Activated T-cell treated with anti-CD3 and anti-CD28 coated beads, Interleukin-2, amount 50 U/mL, for 4 hours (primary cell): ENCODE data around the gene NDUFB2. TPM values are rescaled to one million over a fixed set of nuclear protein-coding genes. Genes with fewer than 3 reads are reported as not detected.
A peak's percentile ranks its signal among the peaks of the same experiment; 100 is the strongest.
"Not testable (repeated sequence)": the region's sequence is repeated elsewhere in the genome, so short reads cannot be mapped to it uniquely, and the experiment has no call there.

Source experiments
- ATAC-seq, 2 donors: fragments of 200-7000 bp; cut with Tn5 transposase; one replicate each; pipeline ENCODE4 v1.10.0; 2021
- DNase-seq: peaks from one replicate; pipeline ENCODE4 v3.0.0-alpha.2; 2020
- H3K27me3 Mint-ChIP-seq: one replicate; pipeline ENCODE4 v1.8.0; 2021; ENCODE audit warnings: low read depth, mixed read lengths
- H3K36me3 Mint-ChIP-seq: one replicate; pipeline ENCODE4 v1.8.0; 2022; ENCODE audit warnings: mixed read lengths; ENCODE audit not compliant: insufficient read depth
- H3K4me1 Mint-ChIP-seq: one replicate; pipeline ENCODE4 v1.8.0; 2021; ENCODE audit warnings: low read depth, mixed read lengths
- H3K4me3 Mint-ChIP-seq: one replicate; pipeline ENCODE4 v1.8.0; 2021; ENCODE audit warnings: mild to moderate bottlenecking, moderate library complexity, mixed read lengths
- H3K9me3 Mint-ChIP-seq: one replicate; pipeline ENCODE4 v1.8.0; 2021; ENCODE audit warnings: mixed read lengths
- total RNA-seq, 3 donors: library from RNA; stranded (reverse); gene quantifications; one replicate each; pipeline ENCODE4 v1.2.1, GENCODE V29; 2021

Gene NDUFB2
- total RNA-seq, 3 donors from 2014 or later: 192 to 205 (median 201) TPM

DNA sequence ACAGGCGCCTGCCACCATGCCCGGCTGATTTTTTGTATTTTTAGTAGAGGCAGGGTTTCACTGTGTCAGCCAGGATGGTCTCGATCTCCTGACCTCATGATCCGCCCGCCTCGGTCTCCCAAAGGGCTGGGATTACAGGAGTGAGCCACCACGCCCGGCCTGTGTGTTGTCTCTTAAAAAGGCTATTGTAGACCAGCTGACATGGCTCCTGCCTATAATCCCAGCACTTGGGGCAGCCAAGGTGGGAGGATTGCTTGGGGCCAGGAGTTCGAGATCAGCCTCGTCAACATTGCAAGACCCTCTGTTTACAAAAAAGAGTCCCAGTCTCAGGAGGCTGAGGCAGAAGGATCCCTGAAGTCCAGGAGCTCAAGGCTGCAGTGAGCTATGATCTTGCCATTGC lies 2.7 kb upstream of the NDUFB2 start:
- H3K27me3 Mint-ChIP-seq, DNase-seq, ATAC-seq, H3K9me3 Mint-ChIP-seq, H3K4me3 Mint-ChIP-seq: not testable (repeated sequence)
- Mint-ChIP-seq H3K36me3 (peaks cover 17% of the 10 kb centered on the region), H3K4me1 (peaks cover 25% of the 10 kb centered on the region)

DNA sequence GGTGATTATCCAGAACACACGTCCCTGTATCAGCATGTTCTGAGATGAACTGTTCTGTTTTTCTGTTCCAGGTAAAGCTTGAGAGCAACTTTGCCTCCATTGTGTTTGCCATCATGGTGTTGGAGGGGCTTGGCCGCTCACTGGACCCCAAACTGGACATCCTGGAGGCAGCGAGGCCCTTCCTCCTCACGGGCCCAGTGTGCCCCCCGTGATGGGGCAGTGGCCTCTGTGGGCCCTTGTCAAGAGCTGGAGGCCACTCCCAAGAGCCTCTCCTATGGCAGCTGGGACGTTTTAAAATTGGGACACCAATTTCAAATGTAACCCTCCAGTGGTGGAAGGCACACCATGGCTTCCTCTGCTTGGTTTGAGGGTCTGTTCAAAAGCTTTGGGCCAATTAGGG lies 1.9 kb upstream of the NDUFB2 start:
- no peak for ATAC-seq
- no peak for DNase-seq
- H3K27me3 Mint-ChIP-seq: no peaks in the 10 kb centered on the region
- H3K36me3 Mint-ChIP-seq: peaks cover 18% of the 10 kb centered on the region
- no peak overlapping the region for H3K4me3 Mint-ChIP-seq
- H3K9me3 Mint-ChIP-seq: no peaks in the 10 kb centered on the region
- H3K4me1 Mint-ChIP-seq: peaks cover 30% of the 10 kb centered on the region

DNA sequence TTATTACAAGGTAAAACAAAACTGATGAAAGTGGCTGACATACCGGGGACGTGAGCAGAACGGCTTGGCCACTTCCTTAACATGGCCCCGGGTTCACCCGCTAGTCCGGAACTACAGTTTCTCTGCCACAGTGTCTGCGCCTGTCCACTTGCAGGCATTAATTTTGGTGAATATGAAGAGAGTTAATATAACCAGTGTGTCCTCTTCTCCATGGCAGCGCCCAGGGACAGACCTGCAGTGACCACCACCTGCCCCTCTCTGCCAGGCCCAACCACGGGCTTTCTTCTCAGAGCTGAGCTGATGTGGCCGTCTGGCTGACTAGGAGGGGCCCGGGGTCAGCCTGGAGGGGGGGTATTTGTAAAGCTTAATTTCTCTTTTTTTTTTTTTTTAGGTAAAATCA lies 1.1 kb upstream of the NDUFB2 start:
- no peak overlapping the region for H3K4me3 Mint-ChIP-seq
- ATAC-seq: no peak
- H3K4me1 Mint-ChIP-seq: peaks cover 33% of the 10 kb centered on the region
- no peaks in the 10 kb centered on the region for H3K9me3 Mint-ChIP-seq
- H3K36me3 Mint-ChIP-seq: peaks cover 20% of the 10 kb centered on the region
- DNase-seq: no peak
- no peaks in the 10 kb centered on the region for H3K27me3 Mint-ChIP-seq

DNA sequence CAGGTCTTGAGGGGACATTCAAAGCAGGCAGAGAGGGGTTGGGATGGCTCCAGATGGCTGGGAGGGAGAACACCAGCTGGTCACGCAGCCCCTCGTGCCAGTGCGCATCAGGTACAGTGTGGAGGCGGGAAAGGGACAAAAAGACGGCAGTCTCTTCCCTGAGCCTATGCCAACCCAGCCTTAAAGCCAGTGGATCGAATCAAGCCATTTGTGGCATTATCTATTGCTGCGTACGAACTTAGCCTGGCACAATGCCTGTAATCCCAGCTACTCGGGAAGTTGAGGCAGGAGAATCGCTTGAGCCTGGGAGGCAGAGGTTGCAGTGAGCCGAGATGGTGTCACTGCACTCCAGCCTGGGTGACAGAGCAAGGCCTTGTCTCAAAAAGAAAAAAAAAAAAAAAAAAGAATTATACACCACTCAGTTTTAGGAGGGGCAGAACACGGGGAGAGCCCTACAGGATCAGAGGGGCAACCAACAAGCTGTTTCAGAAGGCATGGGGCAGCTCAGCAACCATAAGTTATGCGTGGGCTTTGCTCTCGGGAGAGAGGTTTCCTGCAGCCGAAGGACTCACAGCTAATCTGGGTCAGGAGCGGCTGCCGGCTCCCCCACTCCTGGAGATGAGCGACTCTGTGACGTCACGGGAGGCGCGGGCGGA lies 356 bp upstream of the NDUFB2 start:
- ATAC-seq (no peak), DNase-seq (peak; percentile 94)
- H3K4me3 Mint-ChIP-seq: peak overlapping the region; percentile 97
- no peaks in the 10 kb centered on the region for H3K27me3 Mint-ChIP-seq
- H3K9me3 Mint-ChIP-seq: no peaks in the 10 kb centered on the region
- peaks cover 16% of the 10 kb centered on the region for H3K36me3 Mint-ChIP-seq
- H3K4me1 Mint-ChIP-seq: peaks cover 33% of the 10 kb centered on the region

GRCh38 chr7:140697447-140698143 lies 1.1 kb downstream of the NDUFB2 start:
- H3K4me3 Mint-ChIP-seq: peak overlapping the region; percentile 97
- H3K4me1 Mint-ChIP-seq: peaks cover 34% of the 10 kb centered on the region
- no peak for DNase-seq
- peaks cover 9% of the 10 kb centered on the region for H3K36me3 Mint-ChIP-seq
- no peaks in the 10 kb centered on the region for H3K27me3 Mint-ChIP-seq
- ATAC-seq: no peak
- no peaks in the 10 kb centered on the region for H3K9me3 Mint-ChIP-seq

GRCh38 chr7:140698477-140698876 lies 2.0 kb downstream of the NDUFB2 start:
- peaks cover 12% of the 10 kb centered on the region for H3K36me3 Mint-ChIP-seq
- ATAC-seq: no peak
- H3K9me3 Mint-ChIP-seq: no peaks in the 10 kb centered on the region
- H3K27me3 Mint-ChIP-seq: no peaks in the 10 kb centered on the region
- peaks cover 34% of the 10 kb centered on the region for H3K4me1 Mint-ChIP-seq
- peak overlapping the region; percentile 97 for H3K4me3 Mint-ChIP-seq
- DNase-seq: no peak

DNA sequence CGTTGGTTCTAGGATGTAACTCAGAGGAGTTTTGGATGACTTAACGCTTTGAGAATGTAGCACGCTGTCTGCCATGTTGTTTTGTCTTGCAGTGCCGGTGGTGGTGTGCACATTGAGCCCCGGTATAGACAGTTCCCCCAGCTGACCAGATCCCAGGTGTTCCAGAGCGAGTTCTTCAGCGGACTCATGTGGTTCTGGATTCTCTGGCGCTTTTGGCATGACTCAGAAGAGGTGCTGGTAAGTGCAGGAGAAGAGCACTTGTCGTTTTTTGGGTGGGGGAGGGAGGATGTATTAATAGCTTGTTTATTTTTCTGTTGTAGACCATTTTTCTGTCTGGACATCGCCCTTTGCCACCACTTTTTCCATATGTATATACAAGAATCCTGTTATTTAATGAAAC lies 6.3 kb downstream of the NDUFB2 start:
- no peak for ATAC-seq
- no peak overlapping the region for H3K4me3 Mint-ChIP-seq
- no peaks in the 10 kb centered on the region for H3K27me3 Mint-ChIP-seq
- H3K9me3 Mint-ChIP-seq: no peaks in the 10 kb centered on the region
- H3K4me1 Mint-ChIP-seq: peaks cover 20% of the 10 kb centered on the region
- DNase-seq: no peak
- H3K36me3 Mint-ChIP-seq: peaks cover 25% of the 10 kb centered on the region

- H3K9me3 Mint-ChIP-seq: no peaks in the 10 kb centered on the region
- H3K4me3 Mint-ChIP-seq: no peak overlapping the region
- ATAC-seq: no peak
Measured at GRCh38 chr7:140704205-140704604, 7.7 kb downstream of the NDUFB2 start.

GRCh38 chr7:140707132-140707531 lies 10.6 kb downstream of the NDUFB2 start:
- Mint-ChIP-seq H3K4me3 (no peak overlapping the region), H3K4me1 (peaks cover 4% of the 10 kb centered on the region)

More at GRCh38 chr7:140704205-140704604, 7.7 kb downstream of the NDUFB2 start:
- Mint-ChIP-seq H3K4me1 (peaks cover 10% of the 10 kb centered on the region), H3K36me3 (peaks cover 21% of the 10 kb centered on the region), H3K27me3 (no peaks in the 10 kb centered on the region)
- DNase-seq: no peak

GRCh38 chr7:140708764-140709163 lies 12.3 kb downstream of the NDUFB2 start:
- H3K27me3 Mint-ChIP-seq, H3K4me3 Mint-ChIP-seq, DNase-seq, ATAC-seq, H3K4me1 Mint-ChIP-seq, H3K9me3 Mint-ChIP-seq: not testable (repeated sequence)
- peaks cover 29% of the 10 kb centered on the region for H3K36me3 Mint-ChIP-seq

More at GRCh38 chr7:140707132-140707531, 10.6 kb downstream of the NDUFB2 start:
- ATAC-seq (no peak), DNase-seq (no peak)
- Mint-ChIP-seq H3K36me3 (peaks cover 26% of the 10 kb centered on the region), H3K27me3 (no peaks in the 10 kb centered on the region), H3K9me3 (no peaks in the 10 kb centered on the region)

DNA sequence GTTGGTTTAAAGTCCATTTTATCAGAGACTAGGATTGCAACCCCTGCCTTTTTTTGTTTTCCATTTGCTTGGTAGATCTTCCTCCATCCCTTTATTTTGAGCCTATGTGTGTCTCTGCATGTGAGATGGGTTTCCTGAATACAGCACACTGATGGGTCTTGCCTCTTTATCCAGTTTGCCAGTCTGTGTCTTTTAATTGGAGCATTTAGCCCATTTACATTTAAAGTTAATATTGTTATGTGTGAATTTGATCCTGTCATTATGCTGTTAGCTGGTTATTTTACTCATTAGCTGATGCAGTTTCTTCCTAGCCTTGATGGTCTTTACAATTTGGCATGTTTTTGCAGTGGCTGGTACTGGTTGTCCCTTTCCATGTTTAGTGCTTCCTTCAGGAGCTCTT lies 15.9 kb downstream of the NDUFB2 start:
- not testable (repeated sequence) for DNase-seq

GRCh38 chr7:140714331-140715040 lies 18.0 kb downstream of the NDUFB2 start:
- ATAC-seq (no peak), DNase-seq (no peak)
- H3K4me1 Mint-ChIP-seq: no peaks in the 10 kb centered on the region

More for the DNA sequence above, 15.9 kb downstream of the NDUFB2 start:
- H3K9me3 Mint-ChIP-seq, H3K27me3 Mint-ChIP-seq, ATAC-seq, H3K4me1 Mint-ChIP-seq, H3K4me3 Mint-ChIP-seq: not testable (repeated sequence)
- H3K36me3 Mint-ChIP-seq: peaks cover 24% of the 10 kb centered on the region

GRCh38 chr7:140719721-140720120 lies 23.2 kb downstream of the NDUFB2 start:
- H3K9me3 Mint-ChIP-seq: no peaks in the 10 kb centered on the region
- ATAC-seq: no peak

More at GRCh38 chr7:140714331-140715040, 18.0 kb downstream of the NDUFB2 start:
- Mint-ChIP-seq H3K27me3 (no peaks in the 10 kb centered on the region), H3K9me3 (peaks cover 4% of the 10 kb centered on the region), H3K4me3 (no peak overlapping the region), H3K36me3 (peaks cover 21% of the 10 kb centered on the region)

DNA sequence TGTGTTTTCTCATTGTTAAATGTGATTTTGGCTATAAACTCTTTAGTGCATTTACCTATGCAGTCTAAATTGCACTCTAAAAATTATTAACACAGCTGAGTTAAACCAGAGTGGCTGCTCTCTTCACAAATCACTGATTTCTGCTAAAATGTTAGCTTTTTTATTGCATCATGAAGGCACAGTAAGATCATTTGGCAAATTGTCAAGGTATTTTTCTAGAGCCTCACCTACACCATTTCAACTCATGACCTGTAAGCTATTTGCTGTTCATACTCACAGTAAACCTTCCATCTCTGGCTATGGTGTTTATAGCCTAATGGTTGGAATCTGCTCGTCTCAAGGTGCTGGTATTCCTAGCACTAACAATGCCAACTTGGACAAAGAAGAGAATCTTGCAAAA lies 25.7 kb downstream of the NDUFB2 start:
- ATAC-seq (no peak), DNase-seq (no peak)
- Mint-ChIP-seq H3K27me3 (no peaks in the 10 kb centered on the region), H3K4me3 (no peak overlapping the region), H3K9me3 (no peaks in the 10 kb centered on the region), H3K4me1 (peaks cover 17% of the 10 kb centered on the region), H3K36me3 (peaks cover 2% of the 10 kb centered on the region)

More at GRCh38 chr7:140719721-140720120, 23.2 kb downstream of the NDUFB2 start:
- no peak for DNase-seq
- Mint-ChIP-seq H3K4me3 (no peak overlapping the region), H3K27me3 (no peaks in the 10 kb centered on the region), H3K4me1 (peaks cover 17% of the 10 kb centered on the region), H3K36me3 (peaks cover 3% of the 10 kb centered on the region)
